ENCODE results near the gene SEMA3C. TPM values are rescaled to one million over a fixed set of nuclear protein-coding genes. Genes with fewer than 3 reads are reported as not detected.
"Not testable (repeated sequence)": the region's sequence is repeated elsewhere in the genome, so short reads cannot be mapped to it uniquely, and the experiment has no call there.

The SEMA3C gene
- total RNA-seq, 1 donor from 2014 or later = 148 TPM

DNA sequence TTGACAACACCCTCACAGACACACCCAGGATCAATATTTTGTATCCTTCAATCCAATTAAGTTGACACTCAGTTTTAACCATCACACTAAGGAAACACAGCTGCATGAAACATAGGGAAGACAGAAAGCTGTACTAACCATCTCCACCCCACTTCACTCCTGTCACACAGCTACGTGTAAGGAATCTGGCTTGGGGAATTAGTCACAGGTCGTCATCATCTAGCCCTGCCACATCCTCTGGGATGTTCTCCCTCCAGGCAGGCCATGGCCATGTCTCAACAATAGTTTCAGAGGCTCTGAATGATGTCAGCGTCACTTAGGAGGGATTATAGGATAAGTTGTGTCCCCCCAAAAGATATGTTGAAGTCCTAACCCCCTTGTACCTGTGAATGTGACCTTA lies 10.8 kb upstream of the SEMA3C start:
- no peaks in the 10 kb centered on the region for H3K27me3 ChIP-seq (ENCODE audit: insufficient read depth, low read length)
- FAIRE-seq (peak; percentile 73), DNase-seq (ENCODE audit: low read depth) (no peak)
- Mint-ChIP-seq H3K36me3 (ENCODE audit: low read depth, unreplicated experiment) (no peaks in the 10 kb centered on the region), H3K27me3 (ENCODE audit: low read depth, unreplicated experiment) (no peaks in the 10 kb centered on the region), H3K27ac (ENCODE audit: unreplicated experiment) (peak overlapping the region; percentile 9), H3K4me1 (ENCODE audit: low read depth, unreplicated experiment) (peaks cover 7% of the 10 kb centered on the region), H3K9me3 (ENCODE audit: unreplicated experiment) (peaks cover 6% of the 10 kb centered on the region), H3K4me3 (ENCODE audit: unreplicated experiment) (no peak overlapping the region)
- no peaks in the 10 kb centered on the region for H3K9me3 ChIP-seq (ENCODE audit: insufficient read depth, low read depth, low read length)
- H2AFZ ChIP-seq (ENCODE audit: low read depth, low read length) = peak overlapping the region; percentile 37
- no peak overlapping the region for H3K9ac ChIP-seq (ENCODE audit: low read length)
- peaks cover 4% of the 10 kb centered on the region for H3K4me1 ChIP-seq (ENCODE audit: insufficient read depth, low read length)
- no peaks in the 10 kb centered on the region for H4K20me1 ChIP-seq (ENCODE audit: insufficient read depth, low read length)
- TF ChIP-seq, protein P1, sequence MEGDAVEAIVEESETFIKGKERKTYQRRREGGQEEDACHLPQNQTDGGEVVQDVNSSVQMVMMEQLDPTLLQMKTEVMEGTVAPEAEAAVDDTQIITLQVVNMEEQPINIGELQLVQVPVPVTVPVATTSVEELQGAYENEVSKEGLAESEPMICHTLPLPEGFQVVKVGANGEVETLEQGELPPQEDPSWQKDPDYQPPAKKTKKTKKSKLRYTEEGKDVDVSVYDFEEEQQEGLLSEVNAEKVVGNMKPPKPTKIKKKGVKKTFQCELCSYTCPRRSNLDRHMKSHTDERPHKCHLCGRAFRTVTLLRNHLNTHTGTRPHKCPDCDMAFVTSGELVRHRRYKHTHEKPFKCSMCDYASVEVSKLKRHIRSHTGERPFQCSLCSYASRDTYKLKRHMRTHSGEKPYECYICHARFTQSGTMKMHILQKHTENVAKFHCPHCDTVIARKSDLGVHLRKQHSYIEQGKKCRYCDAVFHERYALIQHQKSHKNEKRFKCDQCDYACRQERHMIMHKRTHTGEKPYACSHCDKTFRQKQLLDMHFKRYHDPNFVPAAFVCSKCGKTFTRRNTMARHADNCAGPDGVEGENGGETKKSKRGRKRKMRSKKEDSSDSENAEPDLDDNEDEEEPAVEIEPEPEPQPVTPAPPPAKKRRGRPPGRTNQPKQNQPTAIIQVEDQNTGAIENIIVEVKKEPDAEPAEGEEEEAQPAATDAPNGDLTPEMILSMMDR (IDR thresholded peaks at IDR 0.05; ENCODE audit: insufficient read depth, low read depth, low read length) = no peak
- TF ChIP-seq EZH2 (IDR thresholded peaks at IDR 0.05; ENCODE audit: insufficient read depth, low read length) = no peak
- no peaks in the 10 kb centered on the region for H3K79me2 ChIP-seq (ENCODE audit: insufficient read depth, low read length)
- no peak overlapping the region for H3K4me2 ChIP-seq (ENCODE audit: low read length)
- no peaks in the 10 kb centered on the region for H3K36me3 ChIP-seq (ENCODE audit: insufficient read depth, low read length)
- no peak overlapping the region for H3K4me3 ChIP-seq (ENCODE audit: insufficient read depth, low read depth, low read length)
- H3K27ac ChIP-seq (ENCODE audit: low read depth, low read length) = no peak overlapping the region

DNA sequence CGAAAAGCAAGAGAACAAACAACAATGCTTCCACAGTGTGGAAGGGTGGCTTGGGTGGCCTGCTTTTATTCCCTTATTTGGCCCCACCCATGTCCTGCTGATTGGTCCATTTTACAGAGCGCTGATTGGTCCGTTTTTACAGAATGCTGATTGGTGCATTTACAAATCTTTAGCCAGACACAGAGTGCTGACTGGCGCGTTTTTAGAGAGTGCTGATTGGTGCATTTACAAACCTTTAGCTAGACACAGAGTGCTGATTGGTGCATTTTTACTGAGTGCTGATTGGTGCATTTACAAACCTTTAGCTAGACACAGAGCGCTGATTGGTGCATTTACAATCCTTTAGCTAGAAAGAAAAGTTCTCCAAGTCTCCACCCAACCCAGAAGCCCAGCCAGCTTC lies 8.1 kb upstream of the SEMA3C start:
- H3K36me3 Mint-ChIP-seq (ENCODE audit: low read depth, unreplicated experiment); H3K4me3 Mint-ChIP-seq (ENCODE audit: unreplicated experiment); H3K4me1 ChIP-seq (ENCODE audit: insufficient read depth, low read length); H3K9me3 Mint-ChIP-seq (ENCODE audit: unreplicated experiment); H3K27ac Mint-ChIP-seq (ENCODE audit: unreplicated experiment); H3K4me1 Mint-ChIP-seq (ENCODE audit: low read depth, unreplicated experiment); H3K27me3 Mint-ChIP-seq (ENCODE audit: low read depth, unreplicated experiment); H4K20me1 ChIP-seq (ENCODE audit: insufficient read depth, low read length); H3K27ac ChIP-seq (ENCODE audit: low read depth, low read length); H3K4me2 ChIP-seq (ENCODE audit: low read length); H3K27me3 ChIP-seq (ENCODE audit: insufficient read depth, low read length); DNase-seq (ENCODE audit: low read depth); H2AFZ ChIP-seq (ENCODE audit: low read depth, low read length); H3K4me3 ChIP-seq (ENCODE audit: insufficient read depth, low read depth, low read length); H3K9me3 ChIP-seq (ENCODE audit: insufficient read depth, low read depth, low read length); FAIRE-seq; H3K79me2 ChIP-seq (ENCODE audit: insufficient read depth, low read length); H3K36me3 ChIP-seq (ENCODE audit: insufficient read depth, low read length); H3K9ac ChIP-seq (ENCODE audit: low read length): not testable (repeated sequence)

DNA sequence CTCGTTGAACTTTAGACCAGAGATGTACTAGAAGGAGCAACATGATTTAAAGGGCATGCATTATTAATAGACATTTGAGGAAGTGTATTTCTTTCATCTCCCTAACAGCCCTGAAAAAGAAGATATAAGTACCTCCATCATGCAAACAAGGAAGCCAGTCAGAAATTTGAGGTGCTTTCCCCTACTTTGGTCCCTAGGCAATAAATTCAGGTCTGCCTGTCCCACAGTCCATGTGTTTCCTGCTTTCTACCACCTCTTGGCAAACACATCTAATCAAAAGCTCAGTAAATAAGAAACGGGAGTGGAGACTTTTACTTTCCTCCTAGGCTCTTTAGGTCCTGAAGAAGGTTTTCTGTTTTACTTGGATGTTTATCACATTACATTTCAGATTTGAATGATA lies 5.2 kb upstream of the SEMA3C start:
- no peak overlapping the region for H3K4me3 Mint-ChIP-seq (ENCODE audit: unreplicated experiment)
- Histone ChIP-seq H2AFZ (ENCODE audit: low read depth, low read length) (no peak overlapping the region), H3K27me3 (ENCODE audit: insufficient read depth, low read length) (no peaks in the 10 kb centered on the region), H3K9me3 (ENCODE audit: insufficient read depth, low read depth, low read length) (no peaks in the 10 kb centered on the region), H3K4me3 (ENCODE audit: insufficient read depth, low read depth, low read length) (no peak overlapping the region), H3K4me1 (ENCODE audit: insufficient read depth, low read length) (peaks cover 5% of the 10 kb centered on the region), H4K20me1 (ENCODE audit: insufficient read depth, low read length) (no peaks in the 10 kb centered on the region), H3K9ac (ENCODE audit: low read length) (no peak overlapping the region), H3K4me2 (ENCODE audit: low read length) (no peak overlapping the region), H3K79me2 (ENCODE audit: insufficient read depth, low read length) (no peaks in the 10 kb centered on the region), H3K36me3 (ENCODE audit: insufficient read depth, low read length) (no peaks in the 10 kb centered on the region), H3K27ac (ENCODE audit: low read depth, low read length) (no peak overlapping the region)
- no peak for DNase-seq (ENCODE audit: low read depth)
- no peaks in the 10 kb centered on the region for H3K27me3 Mint-ChIP-seq (ENCODE audit: low read depth, unreplicated experiment)
- TF ChIP-seq EZH2 (IDR thresholded peaks at IDR 0.05; ENCODE audit: insufficient read depth, low read length) = no peak
- TF ChIP-seq, protein P1 (IDR thresholded peaks at IDR 0.05; ENCODE audit: insufficient read depth, low read depth, low read length) = no peak
- FAIRE-seq = no peak
- no peak overlapping the region for H3K27ac Mint-ChIP-seq (ENCODE audit: unreplicated experiment)
- H3K36me3 Mint-ChIP-seq (ENCODE audit: low read depth, unreplicated experiment) = no peaks in the 10 kb centered on the region
- peaks cover 3% of the 10 kb centered on the region for H3K9me3 Mint-ChIP-seq (ENCODE audit: unreplicated experiment)
- peaks cover 8% of the 10 kb centered on the region for H3K4me1 Mint-ChIP-seq (ENCODE audit: low read depth, unreplicated experiment)
